ENCODE data around the gene MVB12B. TPM values are rescaled to one million over a fixed set of nuclear protein-coding genes. Genes with fewer than 3 reads are reported as not detected.

MVB12B gene
- total RNA-seq, 4 donors from 2014 or later = 27.2 to 36.9 (median 33.2) TPM

DNA sequence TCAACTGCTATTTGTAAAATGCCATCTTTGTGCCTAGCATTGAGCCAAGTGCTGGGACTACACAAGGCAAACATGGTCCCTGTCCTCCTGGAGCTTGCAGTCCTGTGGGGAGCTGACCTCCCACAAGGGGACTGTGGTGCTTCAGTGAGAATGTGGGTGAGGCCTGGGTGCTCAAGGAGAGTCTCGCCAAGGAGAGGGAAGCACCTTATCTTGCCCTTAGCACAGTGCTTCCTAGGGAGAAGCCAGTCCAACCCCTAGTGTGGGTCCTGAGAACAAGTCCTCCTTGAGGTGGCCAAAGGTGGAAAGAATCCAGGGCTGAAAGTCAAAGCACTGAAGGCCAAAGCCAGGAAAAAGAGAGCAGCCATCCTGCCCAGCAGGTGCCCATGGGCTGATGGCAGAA, 31.1 kb upstream of the MVB12B start:
- no peaks in the 10 kb centered on the region for H3K27me3 ChIP-seq
- 90% methylated on average over 1 of the region's 1 CpG for WGBS, 2 donors
- no peak overlapping the region for H3K27ac ChIP-seq
- no peaks in the 10 kb centered on the region for H3K9me3 ChIP-seq
- no peak for TF ChIP-seq EP300 (IDR thresholded peaks at IDR 0.05)
- TF ChIP-seq POLR2A (IDR thresholded peaks at IDR 0.05) = no peak
- TF ChIP-seq, protein P1, sequence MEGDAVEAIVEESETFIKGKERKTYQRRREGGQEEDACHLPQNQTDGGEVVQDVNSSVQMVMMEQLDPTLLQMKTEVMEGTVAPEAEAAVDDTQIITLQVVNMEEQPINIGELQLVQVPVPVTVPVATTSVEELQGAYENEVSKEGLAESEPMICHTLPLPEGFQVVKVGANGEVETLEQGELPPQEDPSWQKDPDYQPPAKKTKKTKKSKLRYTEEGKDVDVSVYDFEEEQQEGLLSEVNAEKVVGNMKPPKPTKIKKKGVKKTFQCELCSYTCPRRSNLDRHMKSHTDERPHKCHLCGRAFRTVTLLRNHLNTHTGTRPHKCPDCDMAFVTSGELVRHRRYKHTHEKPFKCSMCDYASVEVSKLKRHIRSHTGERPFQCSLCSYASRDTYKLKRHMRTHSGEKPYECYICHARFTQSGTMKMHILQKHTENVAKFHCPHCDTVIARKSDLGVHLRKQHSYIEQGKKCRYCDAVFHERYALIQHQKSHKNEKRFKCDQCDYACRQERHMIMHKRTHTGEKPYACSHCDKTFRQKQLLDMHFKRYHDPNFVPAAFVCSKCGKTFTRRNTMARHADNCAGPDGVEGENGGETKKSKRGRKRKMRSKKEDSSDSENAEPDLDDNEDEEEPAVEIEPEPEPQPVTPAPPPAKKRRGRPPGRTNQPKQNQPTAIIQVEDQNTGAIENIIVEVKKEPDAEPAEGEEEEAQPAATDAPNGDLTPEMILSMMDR (IDR thresholded peaks at IDR 0.05) = no peak
- no peak for DNase-seq (ENCODE audit: low spot score in 2 of 2)
- H3K4me1 ChIP-seq = peaks cover 0 to 13% (median 3%) of the 10 kb centered on the region in 4 donors
- no peaks in the 10 kb centered on the region for H3K36me3 ChIP-seq
- H3K4me3 ChIP-seq = no peak overlapping the region

DNA sequence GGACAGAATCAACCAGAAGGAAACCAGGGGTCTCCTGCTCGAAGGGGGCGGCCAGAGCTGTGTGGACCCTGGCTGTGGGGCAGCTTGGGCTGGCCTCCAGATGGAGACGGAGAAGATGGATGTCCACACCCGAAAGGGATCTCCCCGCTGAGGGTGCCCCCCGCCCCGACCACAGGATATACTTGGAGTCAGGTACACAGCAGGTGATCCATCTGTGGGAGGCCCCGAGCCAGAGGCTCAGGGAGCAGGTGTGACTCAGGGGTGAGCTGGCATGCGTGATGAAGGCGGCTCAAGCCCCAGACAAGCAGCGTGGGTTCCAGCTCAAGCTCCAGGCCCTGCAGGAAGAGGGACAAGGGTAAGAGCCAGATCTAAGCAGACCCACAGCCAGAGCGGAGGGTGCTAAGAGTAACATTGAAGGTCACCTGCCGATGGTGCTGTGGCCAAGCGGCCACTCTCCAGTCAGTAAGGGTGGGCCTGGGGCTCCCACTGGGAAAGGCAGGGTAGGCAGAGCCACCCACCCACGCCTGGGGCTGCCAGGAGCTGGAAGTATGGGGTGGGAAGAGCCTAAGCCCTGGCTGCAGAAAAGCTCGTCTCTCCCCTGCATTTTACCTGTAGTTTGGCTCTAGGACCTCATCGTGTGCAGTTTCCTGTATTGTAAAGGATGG, 30.6 kb upstream of the MVB12B start:
- DNase-seq (ENCODE audit: low spot score in 2 of 2) = no peak
- no peak for TF ChIP-seq EP300 (IDR thresholded peaks at IDR 0.05)
- TF ChIP-seq, protein P1 (IDR thresholded peaks at IDR 0.05) = no peak
- TF ChIP-seq POLR2A (IDR thresholded peaks at IDR 0.05) = no peak
- H3K4me3 ChIP-seq = no peak overlapping the region
- no peaks in the 10 kb centered on the region for H3K36me3 ChIP-seq
- H3K9me3 ChIP-seq = no peaks in the 10 kb centered on the region
- no peaks in the 10 kb centered on the region for H3K27me3 ChIP-seq
- WGBS, 2 donors = 81 to 88% methylated on average over 15 to 17 of the region's 17 CpGs
- no peak overlapping the region for H3K27ac ChIP-seq
- peaks cover 0 to 13% (median 3%) of the 10 kb centered on the region in 4 donors for H3K4me1 ChIP-seq

DNA sequence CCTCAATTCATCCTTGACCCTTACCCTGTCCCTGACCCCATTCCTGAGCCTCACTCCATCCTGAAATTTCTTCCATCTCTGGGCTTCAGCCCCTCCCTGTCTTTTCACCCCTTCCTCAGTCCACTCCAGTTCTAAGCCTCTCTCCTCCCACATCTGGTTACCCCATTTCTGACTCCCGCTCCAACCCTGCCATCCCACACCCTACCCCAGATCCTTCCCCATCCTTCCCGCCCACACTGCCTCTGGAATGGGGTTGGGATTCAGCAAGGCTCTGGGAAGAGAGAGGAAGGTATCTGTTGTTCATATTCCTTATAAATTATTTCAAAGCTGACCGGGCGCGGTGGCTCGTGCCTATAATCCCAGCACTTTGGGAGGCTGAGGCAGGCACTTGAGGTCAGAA, 29.9 kb upstream of the MVB12B start:
- Histone ChIP-seq H3K4me1 (peaks cover 0 to 13% (median 3%) of the 10 kb centered on the region in 4 donors), H3K4me3 (no peak overlapping the region), H3K36me3 (no peaks in the 10 kb centered on the region), H3K27ac (no peak overlapping the region), H3K9me3 (no peaks in the 10 kb centered on the region), H3K27me3 (no peaks in the 10 kb centered on the region)
- TF ChIP-seq POLR2A (IDR thresholded peaks at IDR 0.05) (no peak), EP300 (IDR thresholded peaks at IDR 0.05) (no peak)
- TF ChIP-seq, protein P1 (IDR thresholded peaks at IDR 0.05) = no peak
- WGBS, 2 donors = 88 to 95% methylated on average over 6 of the region's 6 CpGs
- DNase-seq (ENCODE audit: low spot score in 2 of 2) = no peak

DNA sequence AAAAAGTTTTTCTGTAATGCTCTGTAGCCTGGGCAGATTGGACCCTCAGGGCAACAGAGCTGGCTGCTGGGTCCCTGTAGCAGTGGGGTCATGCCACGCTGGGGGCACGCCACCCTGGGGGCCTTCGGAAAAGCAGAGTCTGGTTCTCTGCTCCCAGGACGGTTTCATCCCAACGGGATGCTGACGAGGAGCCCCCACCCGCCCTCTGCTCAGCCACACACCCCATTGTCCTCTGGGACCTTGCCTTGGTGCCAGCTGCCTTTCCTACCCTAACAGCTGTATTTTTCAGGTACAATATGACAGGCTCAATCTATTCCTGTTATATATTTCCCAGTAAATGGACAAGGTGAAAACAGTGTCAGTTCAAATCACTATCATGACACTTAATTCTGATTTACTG, 29.0 kb upstream of the MVB12B start:
- H3K9me3 ChIP-seq = no peaks in the 10 kb centered on the region
- DNase-seq (ENCODE audit: low spot score in 2 of 2) = no peak
- TF ChIP-seq, protein P1 (IDR thresholded peaks at IDR 0.05) = no peak
- TF ChIP-seq EP300 (IDR thresholded peaks at IDR 0.05) (no peak), POLR2A (IDR thresholded peaks at IDR 0.05) (no peak)
- H3K4me1 ChIP-seq = peaks cover 0 to 13% (median 3%) of the 10 kb centered on the region in 4 donors
- H3K4me3 ChIP-seq = no peak overlapping the region
- no peaks in the 10 kb centered on the region for H3K36me3 ChIP-seq
- no peaks in the 10 kb centered on the region for H3K27me3 ChIP-seq
- WGBS, 2 donors = 71 to 80% methylated on average over 7 of the region's 7 CpGs
- H3K27ac ChIP-seq = no peak overlapping the region

DNA sequence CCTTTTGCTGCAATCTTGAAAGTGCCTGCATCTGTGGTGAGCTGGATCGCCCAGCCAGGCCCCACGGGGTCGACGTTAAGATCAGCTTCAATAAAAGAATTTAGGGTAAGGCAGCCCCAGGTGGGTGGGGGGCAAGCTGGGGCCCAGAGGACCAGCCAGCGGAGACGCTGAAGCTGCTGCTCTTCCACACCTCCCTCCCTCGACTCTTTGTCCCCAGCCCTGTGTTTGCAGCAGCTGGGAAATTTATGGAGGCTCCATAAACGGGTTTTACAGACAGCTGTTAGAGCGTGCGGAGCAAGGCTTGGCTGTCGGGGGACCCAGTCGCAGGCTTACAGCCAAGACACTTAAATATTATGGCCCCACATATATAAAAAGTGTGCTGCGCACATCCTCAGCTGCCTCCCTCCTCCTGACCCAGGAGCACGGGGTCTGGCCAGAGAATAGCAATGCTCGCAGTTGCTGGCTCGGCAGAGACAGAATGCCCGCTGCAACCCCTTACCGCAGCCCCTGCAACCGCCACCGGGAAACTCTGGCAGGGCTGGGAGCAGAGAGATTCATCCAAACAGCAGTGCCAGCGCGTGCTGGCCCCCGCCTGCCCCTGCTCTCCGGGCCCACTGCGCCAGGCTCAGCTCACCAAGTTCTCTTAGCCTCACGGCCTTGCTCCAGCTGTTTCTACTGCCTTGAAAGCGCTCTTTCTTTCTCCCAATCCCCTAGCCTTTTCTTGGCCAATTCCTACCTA, 28.4 kb upstream of the MVB12B start:
- Histone ChIP-seq H3K27ac (no peak overlapping the region), H3K9me3 (no peaks in the 10 kb centered on the region), H3K4me1 (peaks cover 0 to 13% (median 3%) of the 10 kb centered on the region in 4 donors), H3K36me3 (no peaks in the 10 kb centered on the region), H3K4me3 (no peak overlapping the region), H3K27me3 (no peaks in the 10 kb centered on the region)
- 28 to 37% methylated on average over 24 to 27 of the region's 27 CpGs for WGBS, 2 donors
- TF ChIP-seq EP300 (IDR thresholded peaks at IDR 0.05) (no peak), POLR2A (IDR thresholded peaks at IDR 0.05) (no peak)
- TF ChIP-seq, protein P1 (IDR thresholded peaks at IDR 0.05) = no peak
- no peak for DNase-seq (ENCODE audit: low spot score in 2 of 2)

Measured in tibial nerve (tissue), 4 donors.